ENCODE results near the gene PYM1.

- peak in 1 of 2 donors; percentile 67 for TF ChIP-seq POLR2A (IDR thresholded peaks at IDR 0.05)
- TF ChIP-seq, protein P1, sequence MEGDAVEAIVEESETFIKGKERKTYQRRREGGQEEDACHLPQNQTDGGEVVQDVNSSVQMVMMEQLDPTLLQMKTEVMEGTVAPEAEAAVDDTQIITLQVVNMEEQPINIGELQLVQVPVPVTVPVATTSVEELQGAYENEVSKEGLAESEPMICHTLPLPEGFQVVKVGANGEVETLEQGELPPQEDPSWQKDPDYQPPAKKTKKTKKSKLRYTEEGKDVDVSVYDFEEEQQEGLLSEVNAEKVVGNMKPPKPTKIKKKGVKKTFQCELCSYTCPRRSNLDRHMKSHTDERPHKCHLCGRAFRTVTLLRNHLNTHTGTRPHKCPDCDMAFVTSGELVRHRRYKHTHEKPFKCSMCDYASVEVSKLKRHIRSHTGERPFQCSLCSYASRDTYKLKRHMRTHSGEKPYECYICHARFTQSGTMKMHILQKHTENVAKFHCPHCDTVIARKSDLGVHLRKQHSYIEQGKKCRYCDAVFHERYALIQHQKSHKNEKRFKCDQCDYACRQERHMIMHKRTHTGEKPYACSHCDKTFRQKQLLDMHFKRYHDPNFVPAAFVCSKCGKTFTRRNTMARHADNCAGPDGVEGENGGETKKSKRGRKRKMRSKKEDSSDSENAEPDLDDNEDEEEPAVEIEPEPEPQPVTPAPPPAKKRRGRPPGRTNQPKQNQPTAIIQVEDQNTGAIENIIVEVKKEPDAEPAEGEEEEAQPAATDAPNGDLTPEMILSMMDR (IDR thresholded peaks at IDR 0.05): no peak
Observed at GRCh38 chr12:55972911-55973598, 45.4 kb upstream of the PYM1 start.

Data from thyroid gland (tissue), 4 donors.